CD4-positive, alpha-beta memory T cell (primary cell): ENCODE measurements around the gene DHPS. TPM values are rescaled to one million over a fixed set of nuclear protein-coding genes. Genes with fewer than 3 reads are reported as not detected.

ENCODE experiments used
- CTCF ChIA-PET: fragments of 350-600 bp; sonication (Branson Sonifier 250); formaldehyde crosslinking; loops from one replicate; lab custom pipeline; 2021; ENCODE audit warnings: inconsistent platforms; ENCODE audit not compliant: partially characterized antibody; lab: Charles Lee
- POLR2A ChIA-PET: fragments of 350-600 bp; sonication (Branson Sonifier 250); formaldehyde crosslinking; loops from one replicate; lab custom pipeline; 2021; ENCODE audit not compliant: partially characterized antibody; lab: Charles Lee
- DNase-seq, 5 donors: peaks; one replicate each; pipeline versions ENCODE4 v3.0.0 to v3.0.0-alpha.2; 2020 to 2022; ENCODE audit warnings: mixed read lengths in 1 of 5
- H3K27ac ChIP-seq: one replicate; pipeline ENCODE4 v1.7.0; 2013; ENCODE audit warnings: low read depth, low read length
- H3K27me3 ChIP-seq: 2 replicates; pipeline ENCODE4 v1.7.0; 2013; ENCODE audit warnings: mild to moderate bottlenecking, low read length, moderate library complexity; ENCODE audit not compliant: insufficient read depth
- H3K36me3 ChIP-seq: 2 replicates; pipeline ENCODE4 v1.7.0; 2013; ENCODE audit warnings: mild to moderate bottlenecking, low read length, moderate library complexity; ENCODE audit not compliant: insufficient read depth
- H3K4me1 ChIP-seq: 2 replicates; pipeline ENCODE4 v1.7.0; 2013; ENCODE audit warnings: mild to moderate bottlenecking, low read length, moderate library complexity; ENCODE audit not compliant: insufficient read depth
- H3K4me3 ChIP-seq, 2 donors: one replicate each; pipeline ENCODE4 v1.7.0; 2013; ENCODE audit warnings: low read length in 2 of 2, mild to moderate bottlenecking in 1 of 2
- H3K9me3 ChIP-seq, 2 donors: one replicate each; pipeline ENCODE4 v1.7.0; 2013; ENCODE audit warnings: low read length in 2 of 2, control low read depth in 1 of 2; ENCODE audit not compliant: control insufficient read depth in 1 of 2
- H3K27ac Mint-ChIP-seq, 7 donors: one replicate each; pipeline ENCODE4 v1.8.0; 2020 to 2021; ENCODE audit warnings: mixed read lengths in 7 of 7, mild to moderate bottlenecking in 6 of 7, inconsistent platforms in 3 of 7, moderate library complexity in 3 of 7
- H3K27me3 Mint-ChIP-seq, 2 donors: one replicate each; pipeline ENCODE4 v1.8.0; 2020 to 2021; ENCODE audit warnings: mixed read lengths in 2 of 2
- H3K36me3 Mint-ChIP-seq, 2 donors: one replicate each; pipeline ENCODE4 v1.8.0; 2020 to 2021; ENCODE audit warnings: mixed read lengths in 2 of 2, inconsistent platforms in 1 of 2, mild to moderate bottlenecking in 1 of 2
- H3K4me1 Mint-ChIP-seq, 4 donors: one replicate each; pipeline ENCODE4 v1.8.0; 2020 to 2021; ENCODE audit warnings: mixed read lengths in 4 of 4, mild to moderate bottlenecking in 1 of 4
- H3K4me3 Mint-ChIP-seq, 8 donors: one replicate each; pipeline ENCODE4 v1.8.0; 2020 to 2021; ENCODE audit warnings: mixed read lengths in 8 of 8, mild to moderate bottlenecking in 7 of 8, moderate library complexity in 6 of 8, inconsistent platforms in 3 of 8
- H3K9me3 Mint-ChIP-seq, 8 donors: one replicate each; pipeline ENCODE4 v1.8.0; 2020 to 2021; ENCODE audit warnings: mixed read lengths in 8 of 8, mild to moderate bottlenecking in 5 of 8, inconsistent platforms in 3 of 8, moderate library complexity in 1 of 8
- intact Hi-C: fragments of 100-400 bp; cut with micrococcal nuclease; formaldehyde crosslinking; loops from one replicate; pipeline ENCODE4 v1.15.1; 2023
- polyA plus RNA-seq, 2 donors: library from polyadenylated mRNA; unstranded; fragments of 300-500 nt; fragmentation: Illumina TruSeq; gene quantifications; one replicate each; pipeline ENCODE4 v1.2.3, GENCODE V29; 2021
- total RNA-seq, 2 experiments: library from RNA; stranded (reverse); gene quantifications; one replicate each; pipeline ENCODE4 v1.2.3, GENCODE V29; 2021

Gene DHPS
- total and polyA plus RNA-seq, 4 experiments from 2014 or later, result 77.3 to 197 (median 143) TPM

DNA sequence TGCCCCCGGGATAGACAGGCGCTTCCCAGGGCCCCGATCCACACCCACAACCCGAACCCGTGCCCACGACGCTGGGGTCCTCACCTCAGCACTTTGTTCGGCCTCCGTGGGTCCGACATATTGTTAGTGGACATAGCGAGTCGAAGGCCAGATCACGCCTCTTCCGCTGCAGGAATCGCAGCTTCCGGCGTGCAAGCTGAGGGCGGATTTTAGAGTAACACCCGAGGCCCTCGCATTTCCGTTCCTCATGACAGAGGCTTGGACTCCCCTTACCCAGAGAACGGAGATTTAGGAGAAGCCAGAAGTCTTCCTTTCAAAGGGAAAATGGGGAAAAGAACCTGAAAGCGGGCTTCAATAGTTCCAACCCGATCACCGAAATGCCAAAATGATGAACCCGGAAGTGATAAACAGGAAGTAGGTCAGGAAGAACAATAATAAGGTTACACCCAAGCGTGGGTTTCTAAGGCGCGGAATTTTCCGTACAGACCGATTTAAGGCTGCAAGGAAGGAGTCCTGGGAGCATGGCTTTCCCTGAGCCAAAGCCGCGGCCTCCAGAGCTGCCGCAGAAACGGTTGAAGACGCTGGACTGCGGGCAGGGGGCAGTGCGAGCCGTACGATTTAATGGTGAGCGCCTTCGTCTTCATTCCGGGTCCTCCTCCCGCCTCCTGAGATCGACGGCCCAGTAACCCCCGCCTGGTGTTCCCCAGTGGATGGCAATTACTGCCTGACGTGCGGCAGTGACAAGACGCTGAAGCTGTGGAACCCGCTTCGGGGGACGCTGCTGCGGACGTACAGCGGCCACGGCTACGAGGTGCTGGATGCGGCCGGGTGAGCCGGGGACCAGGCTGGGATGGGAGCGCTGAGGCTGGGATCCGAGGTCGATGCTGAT is 12.2 kb downstream of the DHPS start:
- Mint-ChIP-seq H3K27ac (peak overlapping the region; percentile 99 to 100 (median 100)), H3K9me3 (no peaks in the 10 kb centered on the region), H3K36me3 (peaks cover 15 to 42% of the 10 kb centered on the region in 2 donors), H3K4me1 (peaks cover 27 to 67% (median 49%) of the 10 kb centered on the region in 4 donors), H3K4me3 (peak overlapping the region; percentile 90 to 99 (median 96)), H3K27me3 (no peaks in the 10 kb centered on the region)
- ChIA-PET CTCF (interaction anchor here (0.8 to 6.7 kb wide), 6 partner anchors 30 to 106 kb away, joined by 3 to 51 read pairs (median 5); partner anchors contain the start of genes ZNF490 and ZNF791), POLR2A (interaction anchor here (0.6 to 2.4 kb wide), 18 partner anchors 8 to 174 kb away, joined by 3 to 35 read pairs (median 4); partner anchors contain the start of genes DHPS, JUNB, RNASEH2A and TRIR)
- Histone ChIP-seq H3K4me1 (peaks cover 50% of the 10 kb centered on the region), H3K27ac (peak overlapping the region; percentile 98), H3K27me3 (no peaks in the 10 kb centered on the region), H3K9me3 (no peaks in the 10 kb centered on the region), H3K36me3 (peaks cover 18% of the 10 kb centered on the region), H3K4me3 (peak overlapping the region; percentile 78 to 95)
- peak; percentile 78 to 84 (median 81) for DNase-seq
- intact Hi-C loops, result loop anchor here (1.0 kb wide), 2 partner anchors 12 to 27 kb away; partner anchors contain the start of genes DHPS and FBXW9

DNA sequence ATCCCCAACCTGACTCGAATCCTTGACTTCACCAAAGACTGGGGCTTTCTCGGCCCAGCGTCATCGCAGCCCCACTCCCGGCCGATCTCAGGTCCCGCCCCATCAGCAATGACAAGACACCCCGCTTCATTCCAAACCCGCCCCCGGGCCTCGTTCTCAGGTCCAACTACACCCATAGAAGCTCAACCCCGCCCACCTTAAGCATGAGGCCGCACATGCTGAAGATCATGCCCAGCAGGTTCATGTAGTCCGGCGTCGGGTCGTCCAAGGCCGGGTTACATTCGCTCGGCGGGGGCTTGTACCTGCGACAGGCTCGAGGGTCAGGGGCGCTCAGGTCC is 12.8 kb downstream of the DHPS start:
- Mint-ChIP-seq H3K36me3 (peaks cover 9 to 36% of the 10 kb centered on the region in 2 donors), H3K27me3 (no peaks in the 10 kb centered on the region), H3K27ac (peak overlapping the region; percentile 99 to 100 (median 100)), H3K4me3 (peak overlapping the region; percentile 90 to 99 (median 96)), H3K9me3 (no peaks in the 10 kb centered on the region), H3K4me1 (peaks cover 27 to 73% (median 48%) of the 10 kb centered on the region in 4 donors)
- H3K4me1 ChIP-seq, result peaks cover 52% of the 10 kb centered on the region
- POLR2A ChIA-PET, result interaction anchor here (0.9 to 2.4 kb wide), 14 partner anchors 8 to 336 kb away, joined by 3 to 35 read pairs (median 4); partner anchors contain the start of genes DHPS, JUNB, TRIR and ZNF490
- H3K9me3 ChIP-seq, result no peaks in the 10 kb centered on the region
- CTCF ChIA-PET, result interaction anchor here (0.8 to 6.7 kb wide), 5 partner anchors 29 to 106 kb away, joined by 3 to 51 read pairs (median 6); partner anchors contain the start of genes ZNF490 and ZNF791
- DNase-seq, result peak; percentile 60 to 93 (median 71)
- H3K27ac ChIP-seq, result peak overlapping the region; percentile 98
- H3K27me3 ChIP-seq, result no peaks in the 10 kb centered on the region
- H3K4me3 ChIP-seq, result peak overlapping the region; percentile 78 to 95
- H3K36me3 ChIP-seq, result peaks cover 18% of the 10 kb centered on the region
- intact Hi-C loops, result loop anchor here (1.0 kb wide), 2 partner anchors 12 to 27 kb away; partner anchors contain the start of genes DHPS and FBXW9

DNA sequence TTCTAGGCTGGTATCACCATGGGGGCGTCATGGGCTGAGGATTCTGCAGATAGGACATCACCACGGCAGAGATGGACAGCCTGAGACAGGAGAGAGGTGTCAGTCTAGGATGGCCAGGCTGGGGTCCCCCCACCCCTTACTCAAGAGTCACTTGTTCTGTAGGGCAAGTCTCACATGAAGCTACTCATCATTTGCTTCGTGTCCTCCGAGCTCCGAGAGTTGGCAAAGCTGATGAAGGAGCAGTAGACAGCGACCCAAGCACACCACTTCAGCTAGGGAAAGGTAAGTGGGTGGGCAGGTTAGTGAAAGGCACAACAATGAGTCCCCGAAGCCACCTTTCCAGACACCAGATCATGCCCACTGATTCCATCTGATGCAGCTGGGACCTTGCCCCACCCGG is 13.3 kb downstream of the DHPS start:
- ChIA-PET POLR2A (interaction anchor here (0.7 to 2.4 kb wide), 9 partner anchors 10 to 335 kb away, joined by 3 to 35 read pairs (median 4); partner anchors contain the start of genes DHPS, JUNB, TRIR and ZNF490), CTCF (interaction anchor here (3.1 to 6.7 kb wide), 2 partner anchors 29 to 105 kb away, joined by 11 to 51 read pairs; no protein-coding TSS in a partner anchor)
- Histone ChIP-seq H3K4me3 (peak overlapping the region; percentile 78 to 95), H3K27ac (peak overlapping the region; percentile 98), H3K9me3 (no peaks in the 10 kb centered on the region), H3K4me1 (peaks cover 52% of the 10 kb centered on the region), H3K36me3 (peaks cover 21% of the 10 kb centered on the region), H3K27me3 (no peaks in the 10 kb centered on the region)
- intact Hi-C loops, result no loop called here
- Mint-ChIP-seq H3K27me3 (no peaks in the 10 kb centered on the region), H3K27ac (peak overlapping the region; percentile 99 to 100 (median 100)), H3K4me3 (peak overlapping the region; percentile 90 to 99 (median 96)), H3K9me3 (no peaks in the 10 kb centered on the region), H3K4me1 (peaks cover 27 to 77% (median 50%) of the 10 kb centered on the region in 4 donors), H3K36me3 (peaks cover 8 to 37% of the 10 kb centered on the region in 2 donors)
- no peak for DNase-seq

DNA sequence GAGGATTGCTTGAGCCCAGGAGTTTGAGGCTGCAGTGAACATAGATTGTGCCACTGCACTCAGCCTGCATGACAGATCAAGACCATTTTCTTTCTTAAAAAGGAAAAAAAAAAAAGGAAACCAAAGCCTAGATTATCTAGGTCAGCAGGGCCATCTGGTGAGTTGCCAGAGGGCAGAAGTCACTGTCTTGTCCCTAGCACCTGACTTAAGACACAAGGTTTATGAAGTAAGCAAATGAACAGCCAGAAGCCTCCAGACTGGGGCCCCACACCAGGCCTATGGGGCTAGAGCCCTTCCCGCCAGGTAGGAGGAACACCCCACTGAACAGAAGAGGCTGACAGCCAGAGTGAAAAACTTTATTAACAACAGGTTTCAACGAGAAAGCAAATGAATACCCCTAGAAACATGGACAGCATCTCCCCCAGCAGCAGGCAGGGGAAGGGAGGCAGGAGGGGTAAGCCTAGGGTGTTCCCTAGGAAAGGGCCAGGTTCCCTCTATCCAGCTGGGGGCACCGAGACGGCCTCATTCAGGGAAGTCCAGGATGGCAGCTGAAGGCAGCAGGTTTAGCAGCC is 13.9 kb downstream of the DHPS start:
- Mint-ChIP-seq H3K27me3 (no peaks in the 10 kb centered on the region), H3K9me3 (no peaks in the 10 kb centered on the region), H3K4me1 (peaks cover 27 to 77% (median 50%) of the 10 kb centered on the region in 4 donors), H3K27ac (peak overlapping the region in 6 of 7 donors; percentile 8 to 100 (median 98)), H3K36me3 (peaks cover 12 to 41% of the 10 kb centered on the region in 2 donors), H3K4me3 (peak overlapping the region; percentile 91 to 99 (median 94))
- intact Hi-C loops, result loop anchor here (2.0 kb wide), 2 partner anchors 57 to 173 kb away; partner anchors contain the start of genes ZNF490 and ZNF791
- no peaks in the 10 kb centered on the region for H3K9me3 ChIP-seq
- DNase-seq, result no peak
- H3K4me1 ChIP-seq, result peaks cover 52% of the 10 kb centered on the region
- H3K27me3 ChIP-seq, result no peaks in the 10 kb centered on the region
- POLR2A ChIA-PET, result interaction anchor here (0.7 to 2.4 kb wide), 8 partner anchors 10 to 335 kb away, joined by 3 to 35 read pairs (median 4); partner anchors contain the start of genes DHPS, TRIR, ZNF490 and ZNF791
- no peak overlapping the region for H3K4me3 ChIP-seq
- H3K36me3 ChIP-seq, result peaks cover 19% of the 10 kb centered on the region
- peak overlapping the region; percentile 98 for H3K27ac ChIP-seq
- CTCF ChIA-PET, result interaction anchor here (3.1 kb wide), 1 partner anchor 28 kb away, joined by 11 read pairs; no protein-coding TSS in a partner anchor

DNA sequence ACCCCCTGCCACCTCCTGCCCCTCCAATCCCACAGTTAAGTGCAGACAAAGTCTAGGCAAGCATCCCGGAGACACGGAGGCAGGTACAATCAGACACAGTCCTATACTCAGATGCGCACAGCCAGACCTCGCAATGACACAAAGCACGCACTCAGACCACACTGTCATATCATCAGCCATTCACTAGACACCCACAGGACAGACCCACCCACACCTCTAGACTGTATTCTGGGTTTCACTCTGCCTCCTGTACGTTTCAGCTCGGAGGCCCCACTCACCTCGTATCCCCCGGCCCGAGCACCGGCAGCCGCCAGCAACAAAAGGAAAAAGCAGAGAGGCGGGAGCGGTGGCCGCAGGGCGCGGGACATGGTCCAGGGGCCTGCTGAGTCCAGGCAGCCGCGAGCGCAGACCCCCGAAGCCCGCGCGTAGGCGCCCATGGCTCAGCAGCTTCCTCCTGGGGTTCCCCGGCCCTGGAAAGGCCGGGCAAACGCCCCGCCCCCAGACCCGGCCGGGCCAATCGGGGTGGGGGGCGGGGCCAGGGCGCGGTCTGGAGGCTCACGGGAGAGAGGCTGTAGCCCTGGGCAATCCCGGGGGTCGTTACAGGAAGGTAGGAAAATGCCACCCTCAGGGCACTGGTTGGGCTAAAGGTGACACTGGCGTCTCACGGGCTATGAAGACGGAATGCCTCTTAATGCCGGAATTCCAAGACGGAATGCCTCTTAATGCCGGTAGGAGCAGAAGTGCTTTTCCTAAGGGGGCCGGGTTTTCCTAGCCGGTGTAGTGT is 15.2 kb downstream of the DHPS start, which contains the start of the genes MAN2B1 and WDR83:
TSS of gene MAN2B1 (minus strand) at position 478 of the 784 bp plus-strand sequence. CDS start at position 437, 41 bp downstream.
TSS of gene WDR83 (plus strand) at position 543 of the 784 bp plus-strand sequence. CDS start 2,984 bp downstream, outside the sequence.
- intact Hi-C loops, result loop anchor here (1.0 to 2.0 kb wide), 3 partner anchors 26 to 172 kb away; partner anchors contain the start of genes ZNF490 and ZNF791
- no peaks in the 10 kb centered on the region for H3K9me3 Mint-ChIP-seq
- POLR2A ChIA-PET, result interaction anchor here (0.5 to 2.5 kb wide), 13 partner anchors 10 to 171 kb away, joined by 3 to 11 read pairs (median 4); partner anchors contain the start of genes DHPS, GET3, JUNB and TRIR

More for the DNA sequence above, 15.2 kb downstream of the DHPS start, which contains the start of the genes MAN2B1 and WDR83:
- Mint-ChIP-seq H3K36me3 (peaks cover 8 to 35% of the 10 kb centered on the region in 2 donors), H3K4me1 (peaks cover 24 to 70% (median 46%) of the 10 kb centered on the region in 4 donors), H3K4me3 (peak within 1 kb of the TSS; percentile 91 to 99 (median 94)), H3K27me3 (no peaks in the 10 kb centered on the region), H3K27ac (peak within 1 kb of the TSS; percentile 90 to 99 (median 97))
- peak; percentile 73 to 81 (median 78) for DNase-seq
- peaks cover 52% of the 10 kb centered on the region for H3K4me1 ChIP-seq
- peak within 1 kb of the TSS; percentile 65 to 91 for H3K4me3 ChIP-seq
- peak within 1 kb of the TSS; percentile 98 for H3K27ac ChIP-seq
- H3K27me3 ChIP-seq, result no peaks in the 10 kb centered on the region
- H3K9me3 ChIP-seq, result no peaks in the 10 kb centered on the region
- CTCF ChIA-PET, result interaction anchor here (1.0 to 1.5 kb wide), 4 partner anchors 10 to 102 kb away, joined by 3 to 4 read pairs (median 4); partner anchors contain the start of gene DHPS
- H3K36me3 ChIP-seq, result peaks cover 26% of the 10 kb centered on the region
